NCI-H1694 treated with DMSO at 0.1 percent for 48 hours (cell line): ENCODE measurements around the gene PIK3R4.

Source experiments
- DNase-seq: peaks from one replicate; lab custom pipeline; 2025; lab: John Stamatoyannopoulos, UW

Gene PIK3R4

GRCh38 chr3:130741946-130742610, 4.6 kb downstream of the PIK3R4 start:
- no peak for DNase-seq

DNA sequence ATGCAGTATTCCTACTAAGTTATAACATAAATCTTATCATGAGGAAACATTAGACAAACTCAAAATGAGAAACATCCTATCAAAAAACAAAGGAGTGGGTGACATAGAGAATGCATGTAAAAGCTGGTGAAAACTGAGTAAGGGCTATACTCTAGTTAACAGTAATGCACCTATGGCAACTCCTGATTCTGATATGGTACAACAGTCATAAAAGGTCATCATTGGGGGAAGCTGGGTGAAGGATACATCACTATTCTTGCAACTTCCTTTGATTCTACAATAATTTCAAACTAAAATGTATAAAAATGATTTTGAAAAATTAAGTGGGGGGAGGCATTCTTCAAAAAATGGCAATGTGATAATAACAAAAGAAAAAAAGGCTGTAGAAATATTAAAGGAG, 6.8 kb downstream of the PIK3R4 start:
- no peak for DNase-seq

- no peak for DNase-seq
Observed at GRCh38 chr3:130738241-130738640, 8.4 kb downstream of the PIK3R4 start.

GRCh38 chr3:130737622-130738021, 9.0 kb downstream of the PIK3R4 start:
- DNase-seq, result no peak

GRCh38 chr3:130733236-130733875, 13.3 kb downstream of the PIK3R4 start:
- DNase-seq, result no peak

GRCh38 chr3:130732501-130732900, 14.1 kb downstream of the PIK3R4 start:
- no peak for DNase-seq

GRCh38 chr3:130731817-130732216, 14.8 kb downstream of the PIK3R4 start:
- no peak for DNase-seq

GRCh38 chr3:130729154-130729553, 17.5 kb downstream of the PIK3R4 start:
- DNase-seq, result no peak

DNA sequence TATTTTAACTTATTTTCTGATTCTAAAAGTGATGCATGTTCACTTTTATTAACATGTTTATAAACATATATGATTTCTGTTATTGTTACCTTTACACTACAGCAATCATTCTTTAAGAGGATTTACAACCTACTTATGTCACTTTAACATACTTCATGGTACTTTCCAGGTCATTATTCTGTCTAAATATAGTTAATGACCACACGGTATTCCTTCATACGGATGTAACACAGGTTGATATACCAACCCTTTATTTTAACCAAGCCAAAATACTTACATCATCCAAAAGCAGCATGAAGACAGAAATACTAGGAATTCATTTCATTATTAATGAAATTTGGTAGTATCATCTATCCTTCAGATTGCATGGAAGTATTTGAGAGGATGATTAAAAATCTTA, 18.6 kb downstream of the PIK3R4 start:
- no peak for DNase-seq

- DNase-seq, result no peak
Observed at GRCh38 chr3:130725746-130726145, 20.9 kb downstream of the PIK3R4 start.

GRCh38 chr3:130715616-130716015, 31.0 kb downstream of the PIK3R4 start:
- no peak for DNase-seq

- no peak for DNase-seq
Observed at GRCh38 chr3:130712718-130713423, 33.8 kb downstream of the PIK3R4 start.

DNA sequence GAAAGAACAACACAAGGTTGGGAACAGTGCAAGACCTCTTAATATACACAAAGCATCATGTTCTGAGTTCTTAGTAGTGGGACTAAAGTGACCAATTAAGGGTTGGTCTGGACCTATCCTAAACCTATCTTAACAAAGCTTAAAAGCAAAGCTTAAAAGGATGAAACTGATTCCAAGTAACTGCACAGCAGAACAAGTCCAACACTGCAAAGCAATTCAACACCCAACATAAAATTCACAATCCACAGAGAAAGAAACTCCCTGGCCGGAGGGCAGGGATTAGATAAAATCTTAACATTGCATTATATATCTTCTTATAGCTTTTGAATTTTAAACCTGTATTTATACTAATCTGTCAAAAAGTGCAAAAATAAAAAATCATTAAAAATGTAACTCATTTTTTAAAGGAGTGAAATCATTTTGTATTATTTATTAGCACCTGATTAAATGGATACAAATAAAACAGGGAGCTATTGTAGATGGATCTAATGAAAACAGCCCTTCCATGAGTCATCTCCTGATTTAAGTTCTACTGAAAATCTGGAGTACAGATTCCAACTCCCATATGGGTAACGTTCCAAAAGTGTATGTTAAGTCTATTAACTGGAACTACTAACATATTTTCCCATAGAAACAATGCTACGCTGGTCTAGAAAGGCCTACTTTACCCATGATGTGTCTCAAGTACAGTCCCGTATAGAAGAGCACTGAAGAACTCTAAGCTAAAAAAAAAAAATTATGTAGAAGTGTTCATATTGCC, 34.9 kb downstream of the PIK3R4 start:
- no peak for DNase-seq

DNA sequence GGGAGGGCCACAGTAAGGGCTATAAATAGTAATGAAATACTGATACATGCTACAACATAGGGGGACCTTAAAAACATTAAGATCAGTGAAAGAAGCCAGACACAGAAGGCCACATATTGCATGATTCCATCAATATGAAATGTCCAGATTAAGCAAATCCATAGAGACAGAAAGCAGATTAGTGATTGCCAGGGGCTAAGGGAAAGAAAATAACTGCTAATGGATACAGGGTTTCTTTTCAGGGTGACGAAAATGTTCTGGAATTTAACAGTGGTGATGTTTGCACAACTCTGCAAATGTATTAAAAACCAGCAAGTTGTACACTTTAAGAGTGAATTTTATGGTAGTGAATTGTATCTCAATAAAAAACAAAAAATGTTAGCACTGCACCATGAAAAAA, 37.0 kb downstream of the PIK3R4 start:
- DNase-seq, result no peak

DNA sequence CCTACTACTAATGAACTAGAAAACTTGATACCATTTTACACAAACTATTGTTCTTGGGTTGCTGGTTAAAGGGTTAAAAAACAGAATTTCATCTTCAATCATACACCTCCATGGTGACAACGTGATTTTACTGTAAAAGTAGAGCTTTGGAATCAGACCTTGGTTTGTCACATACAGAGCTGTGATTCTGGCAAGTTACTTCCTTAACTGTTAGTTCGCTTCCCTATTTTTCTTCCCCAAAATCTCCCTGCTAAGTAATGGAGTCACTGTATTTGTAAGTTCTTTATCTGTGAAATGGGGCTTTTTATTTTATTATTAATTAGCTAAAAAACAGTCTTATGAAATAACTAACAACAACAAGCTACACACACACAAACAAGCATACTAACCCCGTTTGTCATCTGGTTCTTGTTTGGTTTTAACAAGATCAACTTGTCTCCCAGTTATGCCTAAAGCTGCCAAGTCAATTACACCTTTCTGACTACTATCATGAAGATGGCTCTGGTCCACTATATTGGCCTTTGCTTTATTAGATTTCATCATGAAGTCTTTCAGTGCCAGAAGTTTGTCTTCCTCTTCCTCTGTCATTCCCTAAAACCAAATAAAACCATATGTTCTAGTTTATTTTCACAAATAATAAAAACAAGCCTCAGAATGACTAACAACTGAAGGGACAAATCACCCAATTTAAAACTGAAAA, 38.6 kb downstream of the PIK3R4 start:
- DNase-seq, result no peak

DNA sequence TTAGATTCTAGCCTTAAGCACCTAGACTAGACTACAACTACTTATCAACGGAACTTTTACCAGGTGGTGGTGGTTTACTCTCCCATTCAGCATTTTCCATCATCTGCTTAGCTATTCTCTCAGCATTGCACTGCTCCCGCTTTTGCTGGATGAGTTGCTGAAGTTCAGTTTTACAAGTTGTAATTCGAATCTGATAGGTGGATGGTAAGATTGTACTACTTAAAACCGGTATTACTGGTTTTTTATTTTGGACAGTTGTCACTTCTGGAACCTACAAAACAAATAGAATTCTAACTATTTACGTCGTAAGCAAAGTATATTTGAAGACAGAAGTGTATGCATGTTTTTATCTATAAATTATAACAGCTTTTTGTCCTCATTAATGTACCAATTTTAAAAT, 41.1 kb downstream of the PIK3R4 start:
- DNase-seq, result no peak

- no peak for DNase-seq
Observed at GRCh38 chr3:130702985-130703384, 43.6 kb downstream of the PIK3R4 start.

DNA sequence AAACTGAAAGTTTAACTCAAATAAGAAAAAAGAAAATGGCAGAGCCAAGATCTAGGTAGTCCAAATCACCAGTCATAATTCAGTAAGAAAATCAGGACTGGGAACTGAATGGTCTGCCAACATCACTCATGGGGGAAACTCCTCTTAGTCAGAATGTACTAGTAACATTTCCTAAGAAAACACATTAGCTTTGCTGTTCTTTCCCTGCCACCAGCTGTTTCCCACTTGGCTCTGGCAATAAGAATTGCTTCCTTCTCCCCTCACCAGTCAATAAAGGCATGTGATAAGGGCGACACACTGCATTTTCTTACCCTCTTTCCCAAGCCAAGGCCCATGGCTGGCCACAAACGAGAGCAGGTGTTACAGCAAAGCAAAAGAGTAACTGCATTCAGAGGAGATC, 46.1 kb downstream of the PIK3R4 start:
- no peak for DNase-seq

DNA sequence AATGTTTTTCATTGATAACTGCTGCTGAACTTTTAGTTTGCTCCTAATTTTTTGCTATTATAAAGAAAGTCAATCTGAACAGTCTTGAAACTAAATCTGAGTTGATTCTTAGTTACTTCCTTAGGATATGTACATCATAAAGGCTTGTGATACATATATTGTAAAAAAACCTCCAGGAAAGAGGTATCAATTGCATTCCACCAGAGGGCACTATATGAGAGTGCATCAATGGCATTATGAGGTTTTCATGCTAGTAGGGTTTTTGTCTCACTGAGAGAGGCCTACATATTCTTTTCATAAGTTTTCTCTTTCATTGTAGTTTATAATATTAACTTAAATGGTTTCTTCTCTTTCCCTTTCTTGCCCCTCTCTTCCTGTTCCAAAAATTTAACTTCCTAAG, 46.9 kb downstream of the PIK3R4 start:
- peak; percentile 4 for DNase-seq

GRCh38 chr3:130693314-130693713, 53.3 kb downstream of the PIK3R4 start:
- no peak for DNase-seq

DNA sequence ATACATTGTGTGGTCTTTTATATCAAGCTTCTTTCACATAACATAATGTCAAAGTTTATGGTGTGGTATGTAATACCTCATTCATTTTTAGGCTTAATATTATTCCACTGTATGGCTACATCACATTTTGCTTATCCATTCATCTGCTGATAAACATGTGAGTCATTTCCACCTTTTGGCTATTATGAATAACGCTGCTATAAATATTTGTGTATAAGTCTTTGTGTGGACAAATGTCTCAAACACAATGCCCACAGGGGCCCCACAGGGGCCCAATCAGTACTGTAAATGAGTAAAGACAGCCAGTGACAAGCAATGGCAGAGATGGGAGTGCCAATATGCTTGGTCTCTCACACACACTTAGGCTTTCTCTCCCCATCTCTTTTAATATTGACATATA, 54.2 kb downstream of the PIK3R4 start:
- no peak for DNase-seq
